NCI-H146 (cell line): ENCODE data around the gene KIF25.
"Not testable (repeated sequence)": the region's sequence is repeated elsewhere in the genome, so short reads cannot be mapped to it uniquely, and the experiment has no call there.

Source experiments
- DNase-seq: peaks from one replicate; lab custom pipeline; 2025; lab: John Stamatoyannopoulos, UW

Gene KIF25

DNA sequence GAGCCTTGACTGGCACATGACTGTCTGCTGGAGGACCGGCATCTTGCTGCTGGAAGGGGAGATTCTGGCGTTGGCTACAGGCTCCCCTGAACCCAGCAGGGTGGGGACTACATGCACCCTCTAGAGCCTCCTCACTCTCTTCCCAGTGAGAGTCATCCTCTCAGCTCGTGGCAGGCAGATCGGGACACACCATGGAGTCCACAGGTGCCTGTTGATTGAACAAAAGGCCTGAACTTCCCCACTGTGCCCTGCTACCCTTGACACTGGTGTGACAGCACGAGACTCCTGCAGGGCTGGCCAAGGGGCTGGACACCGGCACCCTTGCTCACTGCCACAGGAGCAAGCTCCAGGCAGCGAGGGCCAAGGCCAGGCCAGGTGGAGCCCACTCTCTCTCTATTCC is 73.3 kb downstream of the KIF25 start:
- no peak for DNase-seq

DNA sequence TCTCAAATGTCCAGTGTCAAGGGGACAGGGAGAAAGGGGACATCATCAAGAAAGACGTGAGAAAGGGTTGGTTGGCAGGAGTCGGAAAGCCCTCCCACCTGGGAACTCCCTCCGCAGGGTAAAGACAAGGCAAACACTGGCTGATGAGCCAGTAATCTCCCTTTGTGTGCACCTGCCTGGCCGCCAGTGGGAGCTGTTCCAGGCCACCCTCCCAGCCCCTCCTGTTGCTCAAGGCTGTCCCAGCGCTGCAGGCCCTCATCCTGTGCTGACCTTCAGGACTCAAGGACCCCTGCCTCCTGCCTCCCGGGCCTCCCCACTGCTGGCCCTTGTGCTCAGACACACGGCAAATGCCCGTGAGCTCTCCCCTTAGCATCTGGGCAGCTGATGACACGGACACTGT is 74.1 kb downstream of the KIF25 start:
- no peak for DNase-seq

DNA sequence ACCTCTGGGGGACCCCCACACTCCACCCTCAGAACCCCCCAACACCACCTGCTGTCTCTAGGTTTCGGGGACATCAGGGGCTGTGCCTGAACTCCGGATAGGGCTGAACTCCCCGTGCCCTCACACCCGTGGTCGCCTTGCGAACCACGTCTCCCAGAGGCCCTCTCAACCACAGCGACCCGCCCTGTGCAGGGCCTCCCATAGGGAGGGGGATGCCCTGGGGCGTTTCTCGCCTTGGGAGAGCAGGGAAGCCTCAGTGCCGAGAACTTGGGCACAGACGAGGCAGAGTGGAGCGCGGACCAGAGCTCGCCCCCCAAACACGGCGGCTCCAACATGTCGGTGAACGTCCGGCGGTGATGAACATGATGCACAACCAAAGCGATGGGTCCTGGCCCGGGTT is 74.8 kb downstream of the KIF25 start:
- DNase-seq = no peak

DNA sequence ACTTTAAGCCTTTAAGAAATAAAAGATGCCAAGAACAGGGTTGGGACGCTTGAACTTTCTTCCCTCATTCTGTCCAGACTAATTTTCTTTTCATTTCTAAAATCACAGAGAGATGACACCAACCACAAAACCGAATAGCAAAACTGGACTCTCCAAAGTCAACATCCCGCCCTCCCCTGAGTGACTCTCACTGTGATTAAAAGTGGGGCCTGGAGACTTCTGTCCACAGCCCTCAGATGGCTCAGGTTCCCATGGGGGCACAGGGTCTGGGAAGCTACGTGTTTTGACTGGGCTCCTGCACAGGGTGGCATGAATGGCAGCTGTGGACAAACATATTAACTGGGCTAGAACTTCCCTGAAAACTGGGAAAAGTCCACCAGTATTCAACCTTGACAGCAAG is 75.3 kb downstream of the KIF25 start:
- DNase-seq = no peak

DNA sequence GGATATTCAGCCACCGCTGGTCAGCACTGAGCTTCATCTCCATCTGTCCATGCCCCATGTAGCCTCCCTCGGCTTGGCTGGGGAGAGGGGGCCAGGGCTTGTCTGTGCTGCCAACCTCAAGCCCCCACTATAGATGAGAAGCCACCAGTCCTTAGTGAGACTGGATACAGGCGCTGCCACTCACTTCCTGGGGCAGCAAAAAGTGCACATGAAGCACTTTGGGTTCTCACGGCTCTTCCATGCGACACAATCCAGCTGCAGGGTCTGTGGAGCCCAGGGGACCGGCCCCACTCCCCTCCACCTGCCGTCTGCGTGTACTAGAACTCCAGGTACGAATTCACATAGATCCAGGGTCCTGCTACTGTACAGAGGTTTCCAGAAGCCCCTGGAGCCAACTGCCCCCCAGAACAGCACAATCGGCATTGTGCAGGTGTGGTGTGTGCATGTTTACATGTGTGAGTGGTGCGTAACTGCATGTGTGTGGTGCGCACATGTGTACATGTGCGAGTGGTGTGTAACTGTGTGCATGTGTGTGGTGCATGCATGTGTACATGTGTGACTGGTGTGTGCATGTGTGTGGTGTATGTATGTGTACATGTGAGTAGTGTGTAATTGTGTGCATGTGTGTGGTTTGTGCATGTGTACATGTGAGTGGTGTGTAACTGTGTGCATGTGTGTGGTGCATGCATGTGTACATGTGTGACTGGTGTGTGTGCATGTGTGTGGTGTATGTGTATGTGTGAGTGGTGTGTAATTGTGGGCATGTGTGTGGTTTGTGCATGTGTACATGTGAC is 76.7 kb downstream of the KIF25 start:
- no peak for DNase-seq

DNA sequence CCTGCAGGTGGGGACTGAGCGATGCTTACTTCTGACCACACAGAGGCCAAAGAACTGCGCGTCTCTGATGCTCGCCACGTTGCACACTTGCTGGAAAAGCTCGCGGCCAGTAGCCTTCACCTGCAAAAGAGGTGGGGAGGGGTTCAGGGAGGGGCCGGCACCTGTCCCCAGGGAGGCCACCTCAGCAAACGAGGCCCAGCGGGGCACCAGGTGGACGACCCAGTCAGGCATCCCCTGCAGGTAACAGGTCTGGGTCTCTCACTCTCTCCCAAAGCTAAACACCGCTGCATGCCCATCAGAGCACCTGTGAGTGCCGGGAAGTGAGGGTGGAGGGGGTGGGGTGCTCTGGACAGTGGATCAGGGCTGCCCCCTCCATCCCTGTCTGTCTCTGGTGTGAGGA is 77.7 kb downstream of the KIF25 start:
- DNase-seq = no peak

DNA sequence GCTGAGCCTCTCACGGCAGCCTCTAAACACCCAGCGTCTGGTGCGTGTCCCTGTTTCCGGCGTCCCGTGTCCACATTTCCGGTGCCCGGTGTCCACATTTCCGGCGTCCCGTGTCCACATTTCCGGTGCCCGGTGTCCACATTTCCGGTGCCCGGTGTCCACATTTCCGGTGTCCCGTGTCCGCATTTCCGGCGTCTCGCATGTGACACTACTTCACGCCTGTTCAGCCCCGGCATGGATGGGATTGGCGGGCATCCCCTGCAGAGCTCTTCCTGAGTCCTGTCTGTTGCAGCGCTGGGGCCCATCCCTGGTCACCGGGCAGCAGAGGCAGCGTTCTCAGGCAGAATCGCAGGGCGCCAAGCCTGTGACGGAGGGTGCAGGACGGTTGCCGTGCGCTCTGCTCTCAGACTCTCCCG is 78.3 kb downstream of the KIF25 start:
- DNase-seq = no peak

DNA sequence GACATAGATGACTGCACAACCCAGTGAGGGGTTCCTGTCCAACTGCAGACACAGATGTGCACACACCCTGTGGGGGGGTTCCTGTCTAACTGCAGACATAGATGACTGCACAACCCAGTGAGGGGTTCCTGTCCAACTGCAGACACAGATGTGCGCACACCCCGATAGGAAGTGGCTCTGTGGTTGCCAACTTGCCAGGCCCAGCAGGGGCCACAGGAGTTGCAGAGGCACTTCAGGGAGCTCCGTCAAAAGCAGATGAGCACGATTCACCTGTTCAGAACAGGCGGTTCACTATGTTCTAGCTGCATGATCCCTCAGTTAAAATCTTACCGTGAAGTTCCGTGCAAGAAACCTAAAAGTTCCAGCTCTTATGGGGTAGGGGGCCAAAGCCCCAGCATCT is 79.9 kb downstream of the KIF25 start:
- DNase-seq = not testable (repeated sequence)

DNA sequence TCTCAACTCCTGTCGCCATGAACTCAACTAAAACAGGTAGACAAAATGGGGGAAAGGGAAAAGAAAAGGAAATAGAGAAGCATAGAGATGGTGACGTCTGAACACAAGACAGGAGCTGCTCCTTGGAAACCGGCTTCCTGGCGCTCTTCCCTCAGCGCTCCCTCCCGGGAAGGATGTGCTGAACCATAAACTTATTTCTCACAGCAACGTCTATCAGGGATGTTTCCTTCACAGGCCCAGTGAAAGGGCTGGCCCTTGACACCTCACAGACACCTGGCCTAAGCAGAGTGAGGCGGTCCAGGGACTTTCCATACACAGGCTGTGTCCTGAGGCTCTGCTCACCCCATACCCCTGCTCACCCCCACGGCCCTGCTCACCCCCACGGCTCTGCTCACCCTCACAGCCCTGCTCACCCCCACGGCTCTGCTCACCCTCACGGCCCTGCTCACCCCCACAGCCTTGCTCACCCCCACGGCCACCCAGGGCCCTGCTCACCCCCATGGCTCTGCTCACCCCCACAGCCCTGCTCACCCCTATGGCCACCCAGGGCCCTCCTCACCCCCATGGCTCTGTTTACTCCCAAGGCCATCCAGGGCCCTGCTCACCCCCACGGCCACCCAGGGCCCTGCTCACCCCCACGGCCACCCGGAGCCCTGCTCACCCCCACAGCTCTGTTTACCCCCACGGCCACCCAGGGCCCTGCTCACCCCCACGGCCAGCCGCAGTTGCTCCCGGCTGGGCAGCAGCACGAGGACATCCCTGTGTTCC is 80.9 kb downstream of the KIF25 start:
- no peak for DNase-seq

DNA sequence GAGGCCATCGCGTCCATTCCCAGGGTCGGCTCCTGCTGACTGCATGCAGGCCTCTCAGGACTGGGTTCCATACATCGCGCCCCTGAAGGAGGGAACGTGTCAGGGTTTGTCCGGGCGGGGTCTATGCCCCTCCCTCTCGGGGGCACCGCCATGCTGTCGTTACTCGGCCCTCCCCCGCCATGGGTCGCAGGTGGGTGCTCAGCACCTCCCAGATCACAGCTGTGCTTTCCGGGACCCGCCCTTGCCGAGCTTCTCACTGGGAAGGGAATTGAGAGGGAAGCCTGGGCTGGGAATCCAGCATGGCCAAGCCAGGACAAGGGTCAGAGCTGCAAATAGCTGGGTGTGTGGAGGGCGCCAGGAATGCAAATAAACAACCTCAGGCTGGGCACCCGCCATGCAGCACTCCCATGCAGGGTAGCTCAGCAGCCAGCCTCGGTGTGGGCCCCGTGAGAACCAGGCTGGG is 81.5 kb downstream of the KIF25 start, which contains the start of gene FRMD1:
FRMD1 (minus strand) TSS at position 270 of the 463 bp plus-strand sequence; CDS start at position 152, 118 bp downstream.
- no peak for DNase-seq

DNA sequence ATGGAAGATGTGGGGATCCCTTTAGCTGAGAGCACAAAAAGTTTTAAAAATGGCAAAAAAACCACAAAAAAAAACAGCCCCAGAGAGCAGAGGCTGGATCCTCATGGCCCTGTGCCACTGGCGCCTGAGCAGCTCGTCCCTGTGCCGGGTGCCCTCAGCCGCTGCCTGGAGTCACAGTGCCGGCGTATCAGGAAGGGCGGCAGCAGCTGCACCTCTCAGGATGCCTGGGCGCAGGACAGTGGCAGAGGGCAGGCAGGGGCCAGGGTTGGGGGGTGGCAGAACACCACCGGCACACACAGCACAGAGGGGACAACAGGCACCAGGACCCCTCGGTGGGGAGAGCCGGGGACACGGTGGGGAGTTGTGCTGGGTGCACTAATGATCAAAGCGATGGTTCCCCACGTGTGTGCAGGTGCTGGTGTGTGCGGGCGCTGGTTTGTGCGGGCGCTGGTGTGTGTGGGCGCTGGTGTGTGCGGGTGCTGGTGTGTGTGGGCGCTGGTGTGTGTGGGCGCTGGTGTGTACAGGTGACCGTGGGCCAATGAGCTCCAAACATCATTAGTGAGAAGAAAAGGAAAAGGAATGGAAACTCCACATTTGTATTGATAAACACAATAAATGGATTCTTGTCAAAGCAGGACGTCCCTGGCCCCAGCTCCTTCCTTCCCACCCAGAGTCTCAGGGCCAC is 83.1 kb downstream of the KIF25 start:
- no peak for DNase-seq

DNA sequence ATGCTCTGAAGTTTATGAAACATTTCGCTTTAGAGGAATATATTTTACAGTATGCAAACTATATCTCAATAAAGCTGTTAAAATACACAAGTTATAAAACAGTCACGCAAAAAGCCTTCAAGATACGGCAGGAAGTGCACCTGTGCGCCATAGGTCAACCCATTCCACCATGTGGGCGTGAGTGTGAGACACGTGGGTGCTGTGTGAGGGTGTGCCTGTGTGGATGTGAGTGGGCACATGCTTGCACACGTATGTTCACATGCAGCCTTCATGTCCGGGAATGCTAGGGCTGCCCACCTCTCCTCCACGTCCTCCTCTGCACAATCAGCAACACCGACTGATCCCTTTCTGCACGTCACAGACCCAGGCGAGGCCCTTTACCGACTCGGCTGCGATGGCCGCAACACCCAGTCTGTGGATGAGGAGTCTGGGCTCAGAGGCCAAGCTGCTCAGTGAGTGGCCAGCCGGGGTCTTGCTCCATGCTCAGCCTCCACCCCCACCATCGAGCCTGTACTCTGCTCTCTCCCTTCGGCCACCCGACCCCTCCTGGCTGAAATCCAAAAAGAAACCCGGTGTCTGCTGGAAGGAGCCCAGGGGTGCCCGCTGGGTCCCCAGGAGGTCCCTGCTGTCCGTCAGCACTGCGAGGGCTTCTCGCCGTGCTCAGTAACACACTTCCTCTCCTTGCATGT is 84.5 kb downstream of the KIF25 start:
- DNase-seq = no peak

DNA sequence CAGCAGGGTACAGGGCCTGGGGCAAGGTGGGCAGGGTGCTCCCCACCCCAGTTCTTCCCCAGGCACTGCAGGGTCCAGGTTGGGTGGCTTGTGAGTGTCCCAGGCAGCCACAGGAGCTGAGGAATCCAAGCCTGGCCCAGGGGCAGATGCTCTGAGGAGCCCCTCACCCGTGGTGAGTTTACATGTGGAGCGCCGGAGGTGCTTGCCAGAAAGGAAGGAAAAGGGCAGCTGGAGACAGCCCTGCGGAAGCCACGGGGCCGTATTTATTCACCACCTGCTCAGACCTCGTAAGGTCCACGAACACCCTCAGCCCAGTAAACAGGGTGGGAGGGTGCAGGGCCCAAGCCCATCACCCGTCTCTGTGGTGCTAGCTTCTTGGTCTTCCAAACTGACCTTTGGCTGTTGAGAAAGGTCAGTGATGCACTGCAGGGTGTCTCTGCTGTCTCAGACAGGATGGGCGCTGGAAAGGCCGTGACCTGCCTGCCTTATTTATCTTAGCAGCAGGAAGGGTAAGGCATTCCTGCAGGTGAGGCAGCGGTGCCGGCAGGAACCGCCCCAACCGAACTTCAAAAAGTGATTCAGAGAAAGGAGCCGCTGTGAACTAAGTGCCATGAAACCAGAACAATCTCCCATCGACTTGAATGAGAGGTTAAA is 85.5 kb downstream of the KIF25 start:
- no peak for DNase-seq

DNA sequence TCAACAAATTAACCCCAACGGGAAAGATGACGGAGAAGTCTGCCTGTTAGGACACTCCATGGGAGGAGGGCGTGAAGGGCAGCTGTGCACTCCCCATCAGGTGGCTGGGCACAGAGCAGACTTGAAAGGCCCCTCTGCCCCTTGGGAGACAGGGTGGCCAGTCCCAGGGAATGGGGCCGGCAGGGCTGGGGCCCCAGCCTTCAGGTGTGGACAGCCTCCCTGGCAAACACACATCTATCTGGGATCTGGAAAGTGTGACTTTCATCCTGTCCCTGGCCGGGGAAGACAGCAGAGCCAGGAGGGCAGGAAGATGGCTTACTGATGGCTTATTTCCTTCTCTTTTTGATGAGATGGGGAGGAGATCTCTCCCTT is 86.0 kb downstream of the KIF25 start:
- no peak for DNase-seq

DNA sequence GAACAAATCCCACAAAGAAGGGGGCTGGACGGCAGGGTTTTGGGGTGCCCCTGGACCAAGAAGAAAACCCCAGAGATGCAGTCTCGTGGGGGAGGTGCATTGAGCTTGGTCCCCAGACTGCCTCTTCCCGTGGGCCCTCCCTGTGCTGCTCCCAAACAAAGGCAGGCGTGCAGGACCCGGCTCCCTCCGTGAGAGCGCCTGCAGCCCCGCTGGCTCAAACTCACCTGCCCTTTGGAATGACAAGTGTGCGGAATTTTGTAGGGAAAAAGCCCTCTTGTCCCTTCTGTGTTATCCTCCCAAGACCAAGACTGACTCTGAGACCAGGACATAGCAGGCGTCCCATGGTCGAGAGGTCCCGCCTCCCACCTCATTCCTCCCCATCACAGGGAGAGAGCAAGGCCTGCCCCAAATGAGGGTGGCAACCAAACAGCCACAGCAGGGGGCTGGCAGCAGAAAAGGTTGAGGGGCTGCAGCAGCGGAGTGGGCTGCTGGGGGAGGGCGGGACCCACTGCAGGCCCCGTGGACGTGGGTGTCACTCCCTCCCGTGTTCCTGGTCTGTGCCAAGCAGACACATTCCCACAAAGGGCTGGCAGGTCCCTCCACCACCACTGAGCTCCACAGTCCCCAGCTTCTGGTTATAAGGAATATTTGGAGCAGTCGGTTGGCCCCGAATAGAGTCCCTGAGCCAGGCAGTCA is 87.1 kb downstream of the KIF25 start:
- DNase-seq = no peak

DNA sequence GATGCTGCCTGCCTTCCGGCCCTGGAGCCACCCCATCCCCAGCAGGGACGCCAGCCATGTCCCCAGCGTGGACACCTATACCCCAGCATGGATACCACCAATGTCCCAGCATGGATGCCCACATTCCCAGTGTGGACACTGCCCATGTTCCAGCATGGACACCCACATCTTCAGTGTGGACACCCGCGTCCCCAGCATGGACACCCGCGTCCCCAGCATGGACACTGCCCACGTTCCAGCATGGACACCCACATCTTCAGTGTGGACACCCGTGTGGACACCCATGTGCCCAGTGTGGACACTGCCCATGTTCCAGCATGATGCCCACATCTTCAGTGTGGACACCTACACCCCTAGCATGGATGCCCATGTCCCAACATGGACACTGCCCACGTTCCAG is 88.6 kb downstream of the KIF25 start:
- no peak for DNase-seq

DNA sequence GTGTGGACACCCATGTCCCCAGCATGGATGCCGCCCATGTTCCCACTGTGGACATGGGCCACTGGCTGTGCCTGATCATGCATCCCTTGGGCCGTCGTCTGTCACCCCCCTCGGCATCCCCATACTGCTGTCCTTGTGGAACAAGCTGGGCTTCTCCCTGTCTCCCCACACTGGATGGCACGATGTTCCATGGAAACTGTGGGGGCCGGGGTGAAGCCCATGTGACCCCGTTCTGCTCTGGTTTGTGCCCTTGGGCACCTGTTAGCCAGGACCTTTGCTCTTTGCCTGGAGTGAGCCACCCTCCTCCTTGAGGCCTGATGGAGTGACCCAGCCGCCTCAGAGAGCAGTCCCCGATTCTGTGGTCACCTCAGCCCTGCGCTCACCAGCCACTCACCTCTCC is 89.1 kb downstream of the KIF25 start:
- DNase-seq = no peak

DNA sequence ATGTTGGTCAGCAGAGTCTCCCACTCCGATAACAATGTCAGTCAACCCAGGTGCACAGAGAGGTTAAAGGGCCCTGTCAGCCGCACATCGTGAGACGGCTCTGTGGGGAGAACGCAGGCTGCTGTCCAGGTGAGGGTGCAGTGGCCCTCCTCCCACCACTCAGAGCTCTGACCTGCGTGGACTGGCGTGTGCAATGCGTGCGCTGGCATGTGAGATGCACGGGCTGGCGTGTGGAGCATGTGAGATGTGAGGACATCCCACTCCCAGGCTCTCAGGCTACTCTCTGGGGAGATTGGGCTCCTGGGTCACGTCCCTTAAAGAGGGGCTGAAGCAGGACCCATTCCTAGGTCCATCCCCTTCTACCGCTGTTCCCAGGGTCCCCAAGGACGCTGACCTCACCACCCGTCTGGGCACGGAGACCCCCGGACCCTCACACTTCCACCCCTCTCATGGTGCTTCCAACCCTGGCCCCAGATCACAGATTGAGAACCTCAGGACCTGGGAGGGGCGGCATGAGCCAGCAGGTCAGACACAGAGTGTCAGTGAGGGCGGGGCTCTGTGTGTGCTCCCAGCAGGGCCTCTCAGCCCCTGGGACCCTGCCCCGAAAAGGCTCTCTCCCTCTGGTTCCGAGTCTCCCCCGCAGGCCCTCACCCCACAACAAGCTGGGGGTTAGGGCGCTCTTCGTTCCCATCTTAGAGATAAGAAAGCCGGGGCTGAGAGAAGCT is 90.1 kb downstream of the KIF25 start:
- DNase-seq = no peak

DNA sequence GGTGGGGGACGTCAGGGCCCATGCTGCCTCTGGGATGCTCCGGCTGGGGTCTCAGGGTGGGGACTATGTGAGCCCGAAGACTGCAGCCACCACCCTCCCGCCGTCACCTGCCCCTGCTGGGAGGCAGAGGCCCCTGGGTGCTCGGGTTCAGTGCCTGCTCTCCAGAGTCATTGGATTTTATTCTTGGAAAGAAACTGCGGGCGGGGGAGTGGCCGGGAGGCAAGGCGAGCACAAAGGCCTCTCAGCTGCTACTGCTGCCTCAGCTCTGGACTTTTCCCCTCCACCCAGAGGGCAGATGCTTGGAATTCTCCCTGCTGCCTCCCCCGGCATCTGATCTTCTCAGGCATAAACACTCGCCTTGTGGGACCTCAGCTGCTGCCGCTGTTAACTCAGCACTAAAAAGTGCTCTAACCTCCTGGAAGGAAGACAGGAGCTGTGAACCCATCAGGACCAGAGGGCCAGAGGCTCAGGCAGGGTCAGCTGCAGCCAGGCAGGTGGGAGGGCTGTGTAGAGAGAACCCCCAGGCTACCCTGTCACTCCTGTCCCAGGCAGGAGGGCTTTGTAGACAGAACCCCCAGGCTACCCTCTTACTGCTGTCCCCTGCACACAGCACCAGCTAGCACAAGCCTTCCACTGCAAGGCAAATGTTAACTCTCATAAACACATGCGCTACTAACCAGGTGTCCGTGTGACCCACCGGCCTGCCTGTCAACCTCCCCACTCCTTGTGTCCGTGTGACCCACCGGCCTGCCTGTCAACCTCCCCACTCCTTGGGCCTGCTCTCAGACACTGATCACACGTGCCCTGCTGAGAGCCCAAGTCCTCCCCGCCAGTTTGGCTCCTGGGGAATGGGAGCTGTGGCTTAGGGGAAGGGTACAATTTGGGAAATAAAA is 90.9 kb downstream of the KIF25 start:
- no peak for DNase-seq
